Glutamatergic neuron (in vitro differentiated cells): ENCODE data around the gene TAS2R13. TPM values are rescaled to one million over a fixed set of nuclear protein-coding genes. Genes with fewer than 3 reads are reported as not detected.

ENCODE experiments used
- DNase-seq: peaks from one replicate; pipeline ENCODE4 v3.0.0; 2022
- H3K27ac Mint-ChIP-seq: one replicate; pipeline ENCODE4 v1.8.0; 2020; ENCODE audit warnings: mild to moderate bottlenecking, mixed read lengths, inconsistent platforms; ENCODE audit not compliant: unreplicated experiment
- H3K27me3 Mint-ChIP-seq: one replicate; pipeline ENCODE4 v1.8.0; 2020; ENCODE audit warnings: mild to moderate bottlenecking, moderate library complexity, mixed read lengths, inconsistent platforms; ENCODE audit not compliant: unreplicated experiment
- H3K36me3 Mint-ChIP-seq: one replicate; pipeline ENCODE4 v1.8.0; 2020; ENCODE audit warnings: mild to moderate bottlenecking, mixed read lengths, inconsistent platforms; ENCODE audit not compliant: unreplicated experiment
- H3K4me1 Mint-ChIP-seq: one replicate; pipeline ENCODE4 v1.8.0; 2020; ENCODE audit warnings: mild to moderate bottlenecking, low read depth, mixed read lengths, inconsistent platforms; ENCODE audit not compliant: unreplicated experiment
- H3K4me3 Mint-ChIP-seq: one replicate; pipeline ENCODE4 v1.8.0; 2020; ENCODE audit warnings: mild to moderate bottlenecking, mixed read lengths, inconsistent platforms; ENCODE audit not compliant: unreplicated experiment
- H3K9me3 Mint-ChIP-seq: one replicate; pipeline ENCODE4 v1.8.0; 2020; ENCODE audit warnings: mild to moderate bottlenecking, moderate library complexity, mixed read lengths, inconsistent platforms; ENCODE audit not compliant: unreplicated experiment
- total RNA-seq: library from RNA; stranded (reverse); fragmentation: NEBNext Ultra II Directional; extraction: Animal tissue kit (Norgen Biotek cat#: 25700); gene quantifications from one replicate; pipeline ENCODE4 v1.2.1, GENCODE V29; 2021; ENCODE audit not compliant: unreplicated experiment
- TF ChIP-seq, protein P1 (sequence below): fragments of 200-600 bp; sonication (generic); IDR thresholded peaks from one replicate; pipeline ENCODE4 v1.5.0; 2021; ENCODE audit not compliant: partially characterized antibody, unreplicated experiment

Gene TAS2R13
- total RNA-seq, 1 donor from 2014 or later = 2.0 TPM

DNA sequence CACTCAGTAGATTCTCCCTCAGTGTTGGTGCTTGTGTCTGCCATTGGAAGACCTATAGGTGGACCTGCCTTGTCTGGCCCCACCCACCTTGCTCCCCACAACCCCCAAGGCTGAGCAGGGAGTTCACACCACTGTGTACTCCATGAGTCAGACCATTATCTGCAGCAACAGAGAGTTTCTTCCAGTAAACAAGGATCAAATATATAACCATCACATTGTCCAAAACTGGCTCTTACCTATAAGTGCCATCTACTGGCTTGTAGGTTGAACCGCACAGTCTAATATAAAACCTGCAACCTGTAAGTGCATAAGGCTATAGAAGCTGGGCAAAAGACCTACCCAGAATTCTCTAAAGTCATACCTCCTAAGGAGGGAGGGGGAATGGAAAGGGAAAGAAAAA, 7.9 kb downstream of the TAS2R13 start:
- Mint-ChIP-seq H3K4me3 (no peak overlapping the region), H3K4me1 (no peaks in the 10 kb centered on the region), H3K36me3 (peaks cover 13% of the 10 kb centered on the region), H3K27me3 (no peaks in the 10 kb centered on the region), H3K9me3 (peaks cover 2% of the 10 kb centered on the region), H3K27ac (no peak overlapping the region)
- TF ChIP-seq, protein P1, sequence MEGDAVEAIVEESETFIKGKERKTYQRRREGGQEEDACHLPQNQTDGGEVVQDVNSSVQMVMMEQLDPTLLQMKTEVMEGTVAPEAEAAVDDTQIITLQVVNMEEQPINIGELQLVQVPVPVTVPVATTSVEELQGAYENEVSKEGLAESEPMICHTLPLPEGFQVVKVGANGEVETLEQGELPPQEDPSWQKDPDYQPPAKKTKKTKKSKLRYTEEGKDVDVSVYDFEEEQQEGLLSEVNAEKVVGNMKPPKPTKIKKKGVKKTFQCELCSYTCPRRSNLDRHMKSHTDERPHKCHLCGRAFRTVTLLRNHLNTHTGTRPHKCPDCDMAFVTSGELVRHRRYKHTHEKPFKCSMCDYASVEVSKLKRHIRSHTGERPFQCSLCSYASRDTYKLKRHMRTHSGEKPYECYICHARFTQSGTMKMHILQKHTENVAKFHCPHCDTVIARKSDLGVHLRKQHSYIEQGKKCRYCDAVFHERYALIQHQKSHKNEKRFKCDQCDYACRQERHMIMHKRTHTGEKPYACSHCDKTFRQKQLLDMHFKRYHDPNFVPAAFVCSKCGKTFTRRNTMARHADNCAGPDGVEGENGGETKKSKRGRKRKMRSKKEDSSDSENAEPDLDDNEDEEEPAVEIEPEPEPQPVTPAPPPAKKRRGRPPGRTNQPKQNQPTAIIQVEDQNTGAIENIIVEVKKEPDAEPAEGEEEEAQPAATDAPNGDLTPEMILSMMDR = no peak
- DNase-seq = no peak

DNA sequence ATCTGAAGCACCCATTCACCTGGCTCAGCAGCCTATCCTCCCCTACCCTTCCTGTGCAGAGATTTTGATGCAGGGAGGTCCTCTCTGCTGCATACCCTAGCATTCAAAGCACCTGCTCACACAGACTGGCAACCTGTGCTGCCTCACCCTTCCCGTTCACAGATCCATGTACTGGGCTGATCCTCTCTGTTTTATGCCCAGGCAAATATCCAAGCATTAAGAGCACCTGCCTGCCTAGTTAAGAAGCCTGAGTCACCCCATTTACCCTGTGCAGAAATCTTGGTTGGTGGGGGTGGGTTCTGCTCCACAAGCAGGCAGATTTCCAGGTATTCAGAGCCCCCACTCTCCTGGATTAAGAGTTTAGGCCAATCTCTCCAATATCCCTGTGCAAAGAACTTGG, 8.4 kb downstream of the TAS2R13 start:
- peaks cover 2% of the 10 kb centered on the region for H3K9me3 Mint-ChIP-seq
- no peaks in the 10 kb centered on the region for H3K4me1 Mint-ChIP-seq
- no peak overlapping the region for H3K27ac Mint-ChIP-seq
- TF ChIP-seq, protein P1 = no peak
- no peak for DNase-seq
- H3K27me3 Mint-ChIP-seq = no peaks in the 10 kb centered on the region
- peaks cover 13% of the 10 kb centered on the region for H3K36me3 Mint-ChIP-seq
- H3K4me3 Mint-ChIP-seq = no peak overlapping the region

DNA sequence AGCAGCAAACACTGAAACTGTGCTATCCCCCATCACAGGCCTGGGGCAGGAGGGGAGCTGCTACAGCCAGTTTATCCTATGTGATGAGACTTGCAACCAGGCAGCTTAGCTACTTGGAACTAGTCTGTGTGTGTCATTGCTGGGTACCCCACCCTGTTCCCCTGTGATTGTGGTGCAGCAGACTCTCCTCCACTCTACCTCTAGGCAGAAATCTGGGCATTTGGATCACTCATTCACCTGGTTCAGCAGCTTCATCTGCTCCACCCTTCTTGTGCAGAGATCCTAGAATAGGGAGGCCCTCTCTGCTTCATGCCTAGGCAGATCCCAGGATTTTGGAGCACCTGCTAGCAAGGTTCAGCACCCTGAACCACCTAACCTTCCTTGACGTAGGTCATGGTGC, 8.8 kb downstream of the TAS2R13 start:
- H3K27ac Mint-ChIP-seq = no peak overlapping the region
- no peaks in the 10 kb centered on the region for H3K4me1 Mint-ChIP-seq
- no peak overlapping the region for H3K4me3 Mint-ChIP-seq
- DNase-seq = no peak
- H3K27me3 Mint-ChIP-seq = no peaks in the 10 kb centered on the region
- TF ChIP-seq, protein P1 = no peak
- peaks cover 2% of the 10 kb centered on the region for H3K9me3 Mint-ChIP-seq
- H3K36me3 Mint-ChIP-seq = peaks cover 13% of the 10 kb centered on the region

DNA sequence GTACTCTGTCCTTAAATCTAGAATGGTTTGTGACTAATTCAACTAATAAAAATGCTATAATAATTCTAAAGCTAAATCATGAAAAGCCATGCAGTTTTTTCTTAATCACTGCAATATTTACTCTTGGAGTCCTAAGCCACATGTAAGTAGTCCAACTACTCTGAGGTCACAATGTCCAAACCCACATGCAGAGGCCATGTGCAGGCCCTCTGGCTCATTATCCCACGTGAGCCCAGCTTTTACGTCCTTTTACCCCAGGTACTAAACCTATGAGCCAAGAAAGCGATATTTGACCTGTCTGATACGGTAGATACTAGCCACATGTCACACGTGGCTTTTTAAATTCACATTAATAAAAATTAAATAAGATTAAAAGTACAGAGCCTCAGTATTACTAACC, 12.5 kb downstream of the TAS2R13 start:
- Mint-ChIP-seq H3K27me3 (no peaks in the 10 kb centered on the region), H3K4me1 (no peaks in the 10 kb centered on the region), H3K4me3 (no peak overlapping the region), H3K9me3 (peaks cover 2% of the 10 kb centered on the region), H3K27ac (no peak overlapping the region), H3K36me3 (no peaks in the 10 kb centered on the region)
- TF ChIP-seq, protein P1 = no peak
- no peak for DNase-seq

DNA sequence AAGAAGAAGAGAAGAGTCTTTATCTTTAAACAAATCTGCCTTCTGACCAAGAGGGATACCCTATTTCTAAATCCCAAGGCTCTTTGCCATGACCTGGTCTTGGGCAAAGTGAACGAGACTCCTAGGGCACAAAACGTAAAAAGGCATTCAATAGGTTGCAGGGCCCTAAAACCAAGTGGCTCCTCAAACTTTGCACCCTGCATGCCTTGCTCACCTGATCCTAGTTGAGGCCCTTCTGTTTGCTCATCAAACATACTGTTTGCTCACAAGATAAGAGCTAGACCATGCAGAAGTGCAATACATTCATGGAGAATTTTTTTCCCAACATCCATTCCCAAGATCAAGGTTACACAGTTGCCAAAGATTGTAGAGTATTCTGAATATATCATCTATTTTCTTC, 17.4 kb downstream of the TAS2R13 start:
- Mint-ChIP-seq H3K4me1 (no peaks in the 10 kb centered on the region), H3K27me3 (no peaks in the 10 kb centered on the region), H3K36me3 (no peaks in the 10 kb centered on the region), H3K4me3 (no peak overlapping the region), H3K27ac (no peak overlapping the region), H3K9me3 (no peaks in the 10 kb centered on the region)
- DNase-seq = no peak
- TF ChIP-seq, protein P1 = no peak
